Measurements from ENCODE around the gene BATF3. TPM values are rescaled to one million over a fixed set of nuclear protein-coding genes. Genes with fewer than 3 reads are reported as not detected.

BATF3 gene
- total RNA-seq, 2 experiments from 2014 or later: 2.1 to 3.1 TPM

- no peaks in the 10 kb centered on the region for H3K79me2 ChIP-seq (ENCODE audit: insufficient read depth, low read depth, low read length)
- no peak for TF ChIP-seq EZH2phosphoT487 (IDR thresholded peaks at IDR 0.05; ENCODE audit: borderline replicate concordance, low read depth, low read length)
- TF ChIP-seq, protein P1, sequence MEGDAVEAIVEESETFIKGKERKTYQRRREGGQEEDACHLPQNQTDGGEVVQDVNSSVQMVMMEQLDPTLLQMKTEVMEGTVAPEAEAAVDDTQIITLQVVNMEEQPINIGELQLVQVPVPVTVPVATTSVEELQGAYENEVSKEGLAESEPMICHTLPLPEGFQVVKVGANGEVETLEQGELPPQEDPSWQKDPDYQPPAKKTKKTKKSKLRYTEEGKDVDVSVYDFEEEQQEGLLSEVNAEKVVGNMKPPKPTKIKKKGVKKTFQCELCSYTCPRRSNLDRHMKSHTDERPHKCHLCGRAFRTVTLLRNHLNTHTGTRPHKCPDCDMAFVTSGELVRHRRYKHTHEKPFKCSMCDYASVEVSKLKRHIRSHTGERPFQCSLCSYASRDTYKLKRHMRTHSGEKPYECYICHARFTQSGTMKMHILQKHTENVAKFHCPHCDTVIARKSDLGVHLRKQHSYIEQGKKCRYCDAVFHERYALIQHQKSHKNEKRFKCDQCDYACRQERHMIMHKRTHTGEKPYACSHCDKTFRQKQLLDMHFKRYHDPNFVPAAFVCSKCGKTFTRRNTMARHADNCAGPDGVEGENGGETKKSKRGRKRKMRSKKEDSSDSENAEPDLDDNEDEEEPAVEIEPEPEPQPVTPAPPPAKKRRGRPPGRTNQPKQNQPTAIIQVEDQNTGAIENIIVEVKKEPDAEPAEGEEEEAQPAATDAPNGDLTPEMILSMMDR (conservative IDR thresholded peaks at IDR 0.05; ENCODE audit: low read length): no peak
- no peak overlapping the region for H3K4me2 ChIP-seq (ENCODE audit: low read length)
- no peak overlapping the region for H3K27ac ChIP-seq (ENCODE audit: low read depth, low read length, poor library complexity, severe bottlenecking)
- POLR2A ChIA-PET: interaction anchor here (0.6 to 1.0 kb wide), 7 partner anchors 30 to 969 kb away, joined by 3 to 8 read pairs (median 3); partner anchors contain the start of genes NSL1 and TATDN3
- no peak overlapping the region for H2AFZ ChIP-seq (ENCODE audit: low read length)
- no peaks in the 10 kb centered on the region for H3K9me2 ChIP-seq (ENCODE audit: insufficient read depth, low read length)
- no peaks in the 10 kb centered on the region for H3K9me3 ChIP-seq (ENCODE audit: low read length)
- no TSS peak for BruUV-seq (replicated peaks)
- H3K36me3 ChIP-seq (ENCODE audit: insufficient read depth, low read length): no peaks in the 10 kb centered on the region
- CTCF ChIA-PET (ENCODE audit: unreplicated experiment): interaction anchor here (0.9 kb wide), 1 partner anchor 12 kb away, joined by 3 read pairs; no protein-coding TSS in a partner anchor
- H3K4me1 ChIP-seq (ENCODE audit: insufficient read depth, low read length, poor library complexity, severe bottlenecking): peaks cover 17% of the 10 kb centered on the region
- no peak overlapping the region for H3K4me3 ChIP-seq (ENCODE audit: low read depth, low read length, poor library complexity, severe bottlenecking)
- H4K20me1 ChIP-seq (ENCODE audit: insufficient read depth, low read length): no peaks in the 10 kb centered on the region
- no peak for DNase-seq (ENCODE audit: low spot score)
- intact Hi-C loops (cut with micrococcal nuclease; ENCODE audit: unreplicated experiment): loop anchor here (5.0 kb wide), 2 partner anchors 61 to 94 kb away; partner anchors contain the start of gene ATF3
Observed at GRCh38 chr1:212668477-212668876, 31.2 kb downstream of the BATF3 start.

DNA sequence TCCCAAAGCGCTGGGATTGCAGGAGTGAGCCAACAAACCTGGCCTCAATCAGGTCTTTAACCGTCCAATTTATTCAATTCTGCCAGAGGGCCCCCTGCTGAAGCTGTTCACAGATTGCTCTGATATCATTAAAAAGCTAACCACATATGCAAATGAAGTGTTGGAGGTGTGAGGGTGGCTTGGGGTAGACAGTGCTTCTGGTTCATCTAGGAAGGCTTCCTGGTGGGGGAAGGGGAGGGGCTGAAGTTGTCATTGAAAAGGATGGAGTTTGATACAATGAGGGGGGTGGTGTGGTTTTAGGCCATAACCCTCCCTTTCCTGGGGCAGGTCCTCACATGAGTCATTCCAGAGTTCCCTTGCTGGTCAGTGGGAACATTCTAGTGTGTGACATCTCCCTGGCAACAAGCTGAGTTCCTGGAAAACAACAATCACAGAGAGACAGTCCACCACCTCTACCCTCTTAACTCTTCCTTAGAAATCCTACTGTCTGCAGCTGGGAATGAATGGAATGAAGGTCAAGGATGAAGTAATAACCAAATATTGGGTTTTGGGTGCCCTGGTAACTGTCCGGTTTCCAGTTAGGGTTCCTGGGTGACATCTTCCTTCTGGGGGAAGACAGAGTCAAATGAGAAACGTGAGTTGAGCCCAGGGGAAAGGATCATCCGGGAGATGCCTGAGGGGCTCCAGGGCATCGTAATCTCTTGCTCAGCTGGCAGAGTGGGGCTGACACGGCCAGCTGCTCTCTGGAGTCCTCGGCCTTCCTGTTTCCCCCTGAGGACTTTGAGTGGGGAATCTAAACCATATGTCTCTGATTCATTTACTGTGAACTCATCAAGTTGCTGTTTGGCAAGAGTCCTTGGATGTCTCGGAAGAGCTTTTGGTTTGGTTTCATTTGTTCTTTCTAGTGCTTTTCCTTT lies 32.2 kb downstream of the BATF3 start:
- peak; percentile 35 for DNase-seq (ENCODE audit: low spot score)
- H3K4me2 ChIP-seq (ENCODE audit: low read length): no peak overlapping the region

More for the DNA sequence above, 32.2 kb downstream of the BATF3 start:
- ChIA-PET CTCF (ENCODE audit: unreplicated experiment) (interaction anchor here (0.9 kb wide), 2 partner anchors 13 to 330 kb away, joined by 3 read pairs; no protein-coding TSS in a partner anchor), POLR2A (interaction anchor here (0.7 to 1.0 kb wide), 3 partner anchors 55 to 290 kb away, joined by 3 to 4 read pairs (median 3); partner anchors contain the start of genes NSL1 and TATDN3)
- no peak overlapping the region for H3K4me3 ChIP-seq (ENCODE audit: low read depth, low read length, poor library complexity, severe bottlenecking)
- H3K9me2 ChIP-seq (ENCODE audit: insufficient read depth, low read length): no peaks in the 10 kb centered on the region
- intact Hi-C loops (cut with micrococcal nuclease; ENCODE audit: unreplicated experiment): loop anchor here (5.0 kb wide), 2 partner anchors 60 to 95 kb away; partner anchors contain the start of gene ATF3
- H2AFZ ChIP-seq (ENCODE audit: low read length): no peak overlapping the region
- H3K79me2 ChIP-seq (ENCODE audit: insufficient read depth, low read depth, low read length): no peaks in the 10 kb centered on the region
- no peaks in the 10 kb centered on the region for H4K20me1 ChIP-seq (ENCODE audit: insufficient read depth, low read length)
- H3K27ac ChIP-seq (ENCODE audit: low read depth, low read length, poor library complexity, severe bottlenecking): no peak overlapping the region
- TF ChIP-seq EZH2phosphoT487 (IDR thresholded peaks at IDR 0.05; ENCODE audit: borderline replicate concordance, low read depth, low read length): no peak
- TF ChIP-seq, protein P1 (conservative IDR thresholded peaks at IDR 0.05; ENCODE audit: low read length): no peak
- BruUV-seq (replicated peaks): no TSS peak
- H3K4me1 ChIP-seq (ENCODE audit: insufficient read depth, low read length, poor library complexity, severe bottlenecking): peaks cover 17% of the 10 kb centered on the region
- no peaks in the 10 kb centered on the region for H3K9me3 ChIP-seq (ENCODE audit: low read length)
- no peaks in the 10 kb centered on the region for H3K36me3 ChIP-seq (ENCODE audit: insufficient read depth, low read length)

All from OCI-LY7 (cell line).